Psoas muscle (tissue), 8 donors: ENCODE data around the gene LLCFC1. TPM values are rescaled to one million over a fixed set of nuclear protein-coding genes. Genes with fewer than 3 reads are reported as not detected.

ENCODE experiments used
- ATAC-seq, 4 donors: fragments of 200-7000 bp; cut with Tn5 transposase; one replicate each; pipeline ENCODE4 v1.9.1; 2020; ENCODE audit warnings: moderate library complexity in 3 of 4, mild to moderate bottlenecking in 2 of 4
- DNase-seq, 2 donors: peaks; one replicate each; pipeline ENCODE4 v3.0.0-alpha.2; 2020
- H3K27ac ChIP-seq: fragments of 200-600 bp; one replicate; pipeline ENCODE4 v1.8.0; 2022
- H3K27me3 ChIP-seq, 3 donors: fragments of 200-600 bp in 1 of 3; one replicate each; pipeline versions ENCODE4 v1.6.1 to v1.8.0; 2013 to 2022; ENCODE audit warnings: low read length in 2 of 3, mild to moderate bottlenecking in 2 of 3, moderate library complexity in 1 of 3; ENCODE audit not compliant: insufficient read depth in 3 of 3
- H3K36me3 ChIP-seq, 2 donors: fragments of 200-600 bp in 1 of 2; one replicate each; pipeline versions ENCODE4 v1.6.1 to v1.8.0; 2013 to 2022; ENCODE audit warnings: low read depth in 1 of 2, mild to moderate bottlenecking in 1 of 2, moderate library complexity in 1 of 2; ENCODE audit not compliant: insufficient read depth in 1 of 2
- H3K4me1 ChIP-seq: fragments of 200-600 bp; one replicate; pipeline ENCODE4 v1.8.0; 2022
- H3K4me3 ChIP-seq: fragments of 200-600 bp; one replicate; pipeline ENCODE4 v1.8.0; 2022; ENCODE audit warnings: mild to moderate bottlenecking
- H3K9me3 ChIP-seq: fragments of 200-600 bp; one replicate; pipeline ENCODE4 v1.8.0; 2022
- CTCF ChIP-seq: fragments of 200-600 bp; IDR thresholded peaks from one replicate; pipeline ENCODE4 v1.8.0; 2022; ENCODE audit warnings: antibody characterized with exemption
- WGBS, 3 donors: extraction: QIAGEN DNeasy Blood & Tissue Kit; methylation state at CpG; one replicate each; pipeline versions ENCODE4 v1.1.6 to v1.1.7; 2013; 5-methylcytosine and 5-hydroxymethylcytosine counted together
- intact Hi-C, 2 donors: fragments of 100-400 bp; cut with DNase I; formaldehyde crosslinking; loops; one replicate each; pipeline versions ENCODE4 v1.11.0 to v1.14.2; 2022
- long read RNA-seq, 2 donors: library from polyadenylated mRNA; unstranded; transcript quantifications; one replicate each; pipeline ENCODE4 v2.0.0, GENCODE V29; 2021
- polyA plus RNA-seq, 3 donors: library from polyadenylated mRNA; stranded (reverse); fragments of 200-250 nt; gene quantifications; one replicate each; pipeline ENCODE4 v1.2.3, GENCODE V29; 2013
- total RNA-seq, 4 donors: library from RNA; stranded (reverse); fragmentation: NEBNext Ultra II Directional in 2 of 4; extraction: Animal tissue kit (Norgen Biotek cat#: 25700) in 2 of 4; gene quantifications; one replicate each; pipeline versions ENCODE4 v1.2.1 to v1.2.4, GENCODE V29; 2021 to 2023
- donor health status: healthy with polysubstance abuse.
- donor health status: DM: no; HTN: no; CAD: no; lungs with moderate emphysema.
- donor health status: Bipolar disorder and iron deficiency.
- donor health status: healthy.
- donor health status: DM: yes; HTN: yes; CAD: no.
- donor health status: DM: no; HTN: no; CAD: no.
- donor health status: DM: no; HTN: no; CAD: no.
- donor health status: DM: yes; HTN: yes; CAD: no.

Gene LLCFC1
- total RNA-seq = not detected
- polyA plus RNA-seq = not detected
- long read RNA-seq, donor 1 = 0 reads
- long read RNA-seq, donor 2 = 0 reads

- Histone ChIP-seq H3K4me3 (no peak within 1 kb of the TSS), H3K36me3 (no peaks in the 10 kb centered on the region), H3K27me3 (peaks cover 0 to 9% (median 2%) of the 10 kb centered on the region in 3 donors), H3K4me1 (no peaks in the 10 kb centered on the region), H3K27ac (no peak within 1 kb of the TSS), H3K9me3 (no peaks in the 10 kb centered on the region)
- WGBS, 3 donors = 51 to 72% (median 59%) methylated on average over 10 of the region's 10 CpGs
- intact Hi-C loops = no loop called here
- no peak for DNase-seq
- no peak for ATAC-seq
- no peak for TF ChIP-seq CTCF
Observed at GRCh38 chr7:142939226-142939910, at the start of gene LLCFC1. LLCFC1 (plus strand) TSS chr7:142939484; CDS start chr7:142939622, 138 bp downstream.

DNA sequence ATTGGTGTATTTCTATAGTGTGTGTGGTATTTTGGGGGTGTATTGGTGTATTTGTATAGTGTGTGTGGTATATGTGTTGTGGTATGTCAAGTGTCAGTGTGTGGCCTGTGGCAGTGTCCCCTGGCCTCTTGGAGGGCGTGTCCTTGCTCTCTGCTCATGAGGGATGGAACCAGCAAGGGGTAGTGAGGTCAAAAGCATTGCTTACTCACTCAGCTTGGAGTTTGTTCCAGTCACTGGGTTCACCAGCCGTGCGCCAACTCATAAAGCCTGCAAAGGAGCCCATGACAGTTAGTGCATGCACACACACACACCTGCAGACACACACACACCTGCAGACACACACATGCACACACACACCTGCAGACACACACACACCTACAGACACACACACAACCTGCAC, 49.5 kb upstream of the LLCFC1 start:
- no peak for ATAC-seq

GRCh38 chr7:142890874-142891485, 48.3 kb upstream of the LLCFC1 start:
- WGBS, 3 donors = 77 to 80% (median 79%) methylated on average over 12 of the region's 12 CpGs
- no peaks in the 10 kb centered on the region for H3K4me1 ChIP-seq
- peaks cover 0 to 5% (median 5%) of the 10 kb centered on the region in 3 donors for H3K27me3 ChIP-seq
- no peaks in the 10 kb centered on the region for H3K36me3 ChIP-seq
- intact Hi-C loops = no loop called here
- no peak overlapping the region for H3K4me3 ChIP-seq
- no peak for TF ChIP-seq CTCF
- ATAC-seq (no peak), DNase-seq (no peak)
- no peak overlapping the region for H3K27ac ChIP-seq
- H3K9me3 ChIP-seq = no peaks in the 10 kb centered on the region

More for the DNA sequence above, 49.5 kb upstream of the LLCFC1 start:
- Histone ChIP-seq H3K36me3 (no peaks in the 10 kb centered on the region), H3K27ac (no peak overlapping the region), H3K4me1 (no peaks in the 10 kb centered on the region), H3K27me3 (peaks cover 0 to 5% (median 5%) of the 10 kb centered on the region in 3 donors), H3K4me3 (no peak overlapping the region), H3K9me3 (no peaks in the 10 kb centered on the region)
- TF ChIP-seq CTCF = no peak
- intact Hi-C loops = no loop called here
- no peak for DNase-seq
- WGBS, 3 donors = 60 to 68% (median 61%) methylated on average over 3 of the region's 3 CpGs

GRCh38 chr7:142891490-142892082, 47.7 kb upstream of the LLCFC1 start:
- ATAC-seq (no peak), DNase-seq (no peak)
- no peak for TF ChIP-seq CTCF
- Histone ChIP-seq H3K4me3 (no peak overlapping the region), H3K9me3 (no peaks in the 10 kb centered on the region), H3K27ac (no peak overlapping the region), H3K4me1 (no peaks in the 10 kb centered on the region), H3K27me3 (peaks cover 0 to 5% (median 5%) of the 10 kb centered on the region in 3 donors), H3K36me3 (no peaks in the 10 kb centered on the region)
- 76 to 82% (median 79%) methylated on average over 10 of the region's 10 CpGs for WGBS, 3 donors
- intact Hi-C loops = no loop called here
